ENCODE results near the gene WFIKKN1. TPM values are rescaled to one million over a fixed set of nuclear protein-coding genes. Genes with fewer than 3 reads are reported as not detected.

The WFIKKN1 gene
- total RNA-seq, 1 donor from 2014 or later = 0.94 TPM

DNA sequence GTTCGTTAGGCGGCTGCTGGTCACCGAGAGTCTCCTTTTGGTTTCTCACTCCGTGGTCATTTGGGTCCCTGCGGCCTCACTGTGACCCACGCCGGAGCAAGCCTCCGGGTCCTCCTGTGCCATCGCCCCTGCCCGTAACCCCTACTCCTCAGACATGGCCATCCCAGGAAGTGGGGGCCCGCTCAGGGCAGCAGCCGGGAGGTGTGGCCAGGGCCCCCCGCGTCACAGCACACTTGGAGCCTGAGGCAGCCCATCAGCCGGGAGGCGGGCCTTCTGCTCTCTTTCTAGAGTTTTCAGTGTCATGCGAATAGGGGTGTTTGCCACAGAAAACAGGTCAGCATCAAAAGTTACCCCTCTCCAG is 7.9 kb upstream of the WFIKKN1 start:
- H3K27ac Mint-ChIP-seq = no peak overlapping the region
- no peaks in the 10 kb centered on the region for H3K36me3 Mint-ChIP-seq
- peaks cover 10% of the 10 kb centered on the region for H3K4me1 Mint-ChIP-seq
- DNase-seq (ENCODE audit: low spot score in 2 of 2, unreplicated experiment in 2 of 2) = no peak
- no peaks in the 10 kb centered on the region for H3K9me3 Mint-ChIP-seq
- no peaks in the 10 kb centered on the region for H3K27me3 Mint-ChIP-seq (ENCODE audit: low read depth)
- no peak for TF ChIP-seq CTCF (IDR thresholded peaks at IDR 0.05; ENCODE audit: unreplicated experiment)
- no peak overlapping the region for H3K4me3 Mint-ChIP-seq

GRCh38 chr16:624526-625070 is 6.2 kb upstream of the WFIKKN1 start:
- Mint-ChIP-seq H3K27me3 (ENCODE audit: low read depth) (no peaks in the 10 kb centered on the region), H3K4me3 (no peak overlapping the region), H3K36me3 (no peaks in the 10 kb centered on the region), H3K4me1 (peaks cover 10% of the 10 kb centered on the region), H3K9me3 (no peaks in the 10 kb centered on the region), H3K27ac (no peak overlapping the region)
- DNase-seq (ENCODE audit: low spot score in 2 of 2, unreplicated experiment in 2 of 2) = no peak
- no peak for TF ChIP-seq CTCF (IDR thresholded peaks at IDR 0.05; ENCODE audit: unreplicated experiment)

- Mint-ChIP-seq H3K4me3 (no peak overlapping the region), H3K9me3 (no peaks in the 10 kb centered on the region)
- no peak for DNase-seq (ENCODE audit: low spot score in 2 of 2, unreplicated experiment in 2 of 2)
Measured at GRCh38 chr16:625117-625976, 5.4 kb upstream of the WFIKKN1 start.

GRCh38 chr16:625977-626765 is 4.6 kb upstream of the WFIKKN1 start:
- H3K4me1 Mint-ChIP-seq = peaks cover 13% of the 10 kb centered on the region
- no peak for TF ChIP-seq CTCF (IDR thresholded peaks at IDR 0.05; ENCODE audit: unreplicated experiment)
- H3K36me3 Mint-ChIP-seq = no peaks in the 10 kb centered on the region
- no peak overlapping the region for H3K4me3 Mint-ChIP-seq
- no peaks in the 10 kb centered on the region for H3K27me3 Mint-ChIP-seq (ENCODE audit: low read depth)
- H3K9me3 Mint-ChIP-seq = no peaks in the 10 kb centered on the region
- no peak overlapping the region for H3K27ac Mint-ChIP-seq
- no peak for DNase-seq (ENCODE audit: low spot score in 2 of 2, unreplicated experiment in 2 of 2)

More at GRCh38 chr16:625117-625976, 5.4 kb upstream of the WFIKKN1 start:
- H3K4me1 Mint-ChIP-seq = peaks cover 13% of the 10 kb centered on the region
- no peak for TF ChIP-seq CTCF (IDR thresholded peaks at IDR 0.05; ENCODE audit: unreplicated experiment)
- no peaks in the 10 kb centered on the region for H3K27me3 Mint-ChIP-seq (ENCODE audit: low read depth)
- no peak overlapping the region for H3K27ac Mint-ChIP-seq
- H3K36me3 Mint-ChIP-seq = no peaks in the 10 kb centered on the region

DNA sequence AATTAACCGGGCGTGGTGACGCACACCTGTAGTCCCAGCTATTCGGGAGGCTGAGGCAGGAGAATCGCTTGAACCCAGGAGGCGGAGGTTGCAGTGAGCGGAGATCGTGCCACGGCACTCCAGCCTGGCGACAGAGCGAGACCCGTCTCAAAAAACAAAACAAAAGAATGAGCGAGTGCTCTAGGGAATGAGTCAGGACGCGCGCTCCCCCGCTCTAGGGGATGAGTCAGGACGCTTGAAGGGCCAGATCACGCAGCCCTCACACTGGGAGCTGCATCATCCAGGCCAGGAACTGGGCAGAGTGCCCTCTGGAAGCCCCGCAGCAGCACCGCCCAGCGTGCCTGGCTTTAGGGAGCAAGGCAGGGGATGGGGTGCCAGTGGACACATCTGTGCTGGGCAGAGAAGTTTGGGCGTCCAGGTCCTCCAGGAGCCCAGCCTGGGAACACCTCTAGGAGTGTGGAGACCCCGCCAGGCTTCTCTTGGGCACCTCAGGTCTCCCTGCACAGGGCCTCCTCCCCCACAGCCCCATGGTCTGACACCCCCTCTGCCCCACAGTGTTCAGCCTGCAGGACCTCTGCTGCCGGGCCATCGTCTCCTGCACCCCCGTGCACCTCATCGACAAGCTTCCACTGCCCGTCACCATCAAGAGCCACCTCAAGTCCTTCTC is 3.9 kb upstream of the WFIKKN1 start:
- no peak for DNase-seq (ENCODE audit: low spot score in 2 of 2, unreplicated experiment in 2 of 2)
- no peak for TF ChIP-seq CTCF (IDR thresholded peaks at IDR 0.05; ENCODE audit: unreplicated experiment)
- Mint-ChIP-seq H3K36me3 (no peaks in the 10 kb centered on the region), H3K4me3 (no peak overlapping the region), H3K27ac (no peak overlapping the region), H3K27me3 (ENCODE audit: low read depth) (no peaks in the 10 kb centered on the region), H3K9me3 (no peaks in the 10 kb centered on the region), H3K4me1 (peaks cover 8% of the 10 kb centered on the region)

Data from mesothelial cell of epicardium (in vitro differentiated cells).